SK-N-SH (cell line): ENCODE results near the gene CRACR2B.

Experiments used
- MAX ChIP-seq: IDR thresholded peaks from 2 replicates; pipeline ENCODE4 v1.4.0; 2012; ENCODE audit warnings: low read depth
- NRF1 ChIP-seq: IDR thresholded peaks from 2 replicates; pipeline ENCODE4 v1.6.1; 2012; ENCODE audit warnings: low read depth, mild to moderate bottlenecking, low read length
- USF1 ChIP-seq: IDR thresholded peaks from 2 replicates; pipeline ENCODE4 v1.4.0; 2012; ENCODE audit warnings: low read depth, borderline replicate concordance
- TF ChIP-seq, protein P1 (sequence below): fragments of 200-600 bp; sonication (generic); IDR thresholded peaks from 2 replicates; pipeline ENCODE4 v1.6.1; 2017; ENCODE audit warnings: antibody characterized with exemption, mild to moderate bottlenecking, moderate library complexity

DNA sequence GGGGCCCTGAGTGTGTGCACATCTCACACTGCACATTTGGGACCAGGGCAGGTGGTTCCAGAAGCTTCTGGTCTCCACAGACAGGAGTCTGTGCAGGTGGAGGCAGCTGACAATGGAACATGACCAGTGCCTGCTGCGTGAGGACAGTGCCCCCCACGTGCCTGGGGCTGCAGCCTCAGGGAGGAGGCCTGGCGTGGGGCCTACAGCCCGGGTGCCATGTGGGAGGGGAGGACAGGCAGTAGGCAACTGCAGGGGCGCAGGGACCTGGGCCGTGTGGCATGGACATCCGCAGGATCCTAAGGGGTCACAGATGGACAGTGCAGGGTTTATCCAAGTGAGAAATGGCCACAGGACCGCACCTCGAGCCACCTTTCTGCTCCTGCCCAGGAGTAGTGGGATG lies 43.8 kb downstream of the CRACR2B start:
- TF ChIP-seq NRF1 (no peak), USF1 (no peak), MAX (no peak)
- TF ChIP-seq, protein P1, sequence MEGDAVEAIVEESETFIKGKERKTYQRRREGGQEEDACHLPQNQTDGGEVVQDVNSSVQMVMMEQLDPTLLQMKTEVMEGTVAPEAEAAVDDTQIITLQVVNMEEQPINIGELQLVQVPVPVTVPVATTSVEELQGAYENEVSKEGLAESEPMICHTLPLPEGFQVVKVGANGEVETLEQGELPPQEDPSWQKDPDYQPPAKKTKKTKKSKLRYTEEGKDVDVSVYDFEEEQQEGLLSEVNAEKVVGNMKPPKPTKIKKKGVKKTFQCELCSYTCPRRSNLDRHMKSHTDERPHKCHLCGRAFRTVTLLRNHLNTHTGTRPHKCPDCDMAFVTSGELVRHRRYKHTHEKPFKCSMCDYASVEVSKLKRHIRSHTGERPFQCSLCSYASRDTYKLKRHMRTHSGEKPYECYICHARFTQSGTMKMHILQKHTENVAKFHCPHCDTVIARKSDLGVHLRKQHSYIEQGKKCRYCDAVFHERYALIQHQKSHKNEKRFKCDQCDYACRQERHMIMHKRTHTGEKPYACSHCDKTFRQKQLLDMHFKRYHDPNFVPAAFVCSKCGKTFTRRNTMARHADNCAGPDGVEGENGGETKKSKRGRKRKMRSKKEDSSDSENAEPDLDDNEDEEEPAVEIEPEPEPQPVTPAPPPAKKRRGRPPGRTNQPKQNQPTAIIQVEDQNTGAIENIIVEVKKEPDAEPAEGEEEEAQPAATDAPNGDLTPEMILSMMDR: no peak
